IMR-90 (cell line): Measurements from ENCODE around the gene SLC39A11. TPM values are rescaled to one million over a fixed set of nuclear protein-coding genes. Genes with fewer than 3 reads are reported as not detected.

ENCODE experiments used
- ATAC-seq: fragments of 200-7000 bp; cut with Tn5 transposase; 2 replicates; pipeline ENCODE4 v1.9.1; 2020; ENCODE audit warnings: low read depth, mild to moderate bottlenecking, moderate library complexity
- BruUV-seq: library from RNA; stranded (reverse); fragments of 400-500 nt; replicated peaks from 2 replicates; lab custom pipeline; 2021; lab: Mats Ljungman, UMichigan
- CTCF ChIA-PET: fragments of 300-600 bp; formaldehyde crosslinking; extraction: SDS; loops from one replicate; lab custom pipeline; 2021; ENCODE audit warnings: antibody characterized with exemption; lab: Yijun Ruan, JAX
- POLR2A ChIA-PET: fragments of 300-600 bp; sonication (Branson Sonifier 250); formaldehyde crosslinking; loops from one replicate; lab custom pipeline; 2022; ENCODE audit warnings: antibody characterized with exemption; ENCODE audit not compliant: unreplicated experiment; lab: Charles Lee
- DNase-seq: peaks from one replicate; pipeline ENCODE4 v3.0.0; 2013
- H2AFZ ChIP-seq: replicated peaks from 2 replicates; pipeline ENCODE3; 2013; ENCODE audit warnings: low read length, mild to moderate bottlenecking; ENCODE audit not compliant: poor library complexity
- H2AK5ac ChIP-seq: 2 replicates; pipeline ENCODE4 v1.6.1; 2013; ENCODE audit warnings: low read depth, low read length, inconsistent platforms
- H2AK9ac ChIP-seq: replicated peaks from 2 replicates; pipeline ENCODE3; 2013; ENCODE audit warnings: mild to moderate bottlenecking, low read depth, low read length, moderate library complexity; ENCODE audit not compliant: poor library complexity
- H2BK120ac ChIP-seq: 2 replicates; pipeline ENCODE4 v1.6.1; 2013; ENCODE audit warnings: low read depth, low read length, inconsistent platforms
- H2BK15ac ChIP-seq: 3 replicates; pipeline ENCODE4 v1.6.1; 2013; ENCODE audit warnings: low read depth, low read length, inconsistent platforms
- H2BK20ac ChIP-seq: 2 replicates; pipeline ENCODE4 v1.6.1; 2013; ENCODE audit warnings: low read depth, mild to moderate bottlenecking, inconsistent platforms, low read length, moderate library complexity
- H2BK5ac ChIP-seq: 2 replicates; pipeline ENCODE4 v1.6.1; 2013; ENCODE audit warnings: mild to moderate bottlenecking, low read depth, low read length, inconsistent platforms; ENCODE audit not compliant: poor library complexity, severe bottlenecking
- H3K14ac ChIP-seq: replicated peaks from 2 replicates; pipeline ENCODE4 v1.6.1; 2013; ENCODE audit warnings: low read depth, low read length, inconsistent platforms
- H3K18ac ChIP-seq: 2 replicates; pipeline ENCODE4 v1.6.1; 2013; ENCODE audit warnings: low read depth, low read length, control low read depth
- H3K23ac ChIP-seq: 2 replicates; pipeline ENCODE4 v1.6.1; 2013; ENCODE audit warnings: low read depth, low read length, inconsistent platforms
- H3K27ac ChIP-seq: 2 replicates; pipeline ENCODE4 v1.5.1; 2013; ENCODE audit warnings: mild to moderate bottlenecking, control low read depth, low read length; ENCODE audit not compliant: insufficient read depth
- H3K27me3 ChIP-seq: 2 replicates; pipeline ENCODE4 v1.6.1; 2013; ENCODE audit warnings: low read length; ENCODE audit not compliant: control insufficient read depth, insufficient read depth
- H3K36me3 ChIP-seq: 2 replicates; pipeline ENCODE4 v1.6.1; 2013; ENCODE audit warnings: low read length, mixed read lengths; ENCODE audit not compliant: control insufficient read depth, insufficient read depth
- H3K4ac ChIP-seq: 2 replicates; pipeline ENCODE4 v1.6.1; 2013; ENCODE audit warnings: low read depth, low read length, inconsistent platforms
- H3K4me1 ChIP-seq: 2 replicates; pipeline ENCODE4 v1.6.1; 2013; ENCODE audit warnings: low read length, mixed read lengths; ENCODE audit not compliant: control insufficient read depth, insufficient read depth
- H3K4me2 ChIP-seq: 2 replicates; pipeline ENCODE4 v1.6.1; 2013; ENCODE audit warnings: low read depth, mild to moderate bottlenecking, control low read depth, low read length, moderate library complexity
- H3K4me3 ChIP-seq: 2 replicates; pipeline ENCODE4 v1.5.1; 2013; ENCODE audit warnings: low read depth, mild to moderate bottlenecking, control low read depth, low read length, moderate library complexity; ENCODE audit not compliant: insufficient read depth
- H3K56ac ChIP-seq: 2 replicates; pipeline ENCODE4 v1.6.1; 2013; ENCODE audit warnings: low read length, inconsistent platforms; ENCODE audit not compliant: insufficient read depth; ENCODE audit errors: extremely low read depth
- H3K79me1 ChIP-seq, 2 experiments: 2 replicates each; pipeline ENCODE4 v1.6.1; 2013; ENCODE audit warnings: low read length in 2 of 2, inconsistent platforms in 1 of 2, low read depth in 1 of 2
- H3K9ac ChIP-seq: 2 replicates; pipeline ENCODE4 v1.6.1; 2013; ENCODE audit warnings: low read depth, low read length, control low read depth
- H3K9me1 ChIP-seq: 2 replicates; pipeline ENCODE4 v1.6.1; 2013; ENCODE audit warnings: low read length, inconsistent platforms; ENCODE audit not compliant: insufficient read depth
- H3K9me3 ChIP-seq: 2 replicates; pipeline ENCODE4 v1.6.1; 2013; ENCODE audit warnings: low read length; ENCODE audit not compliant: control insufficient read depth, insufficient read depth
- H4K20me1 ChIP-seq: 2 replicates; pipeline ENCODE4 v1.6.1; 2013; ENCODE audit warnings: low read length, inconsistent platforms; ENCODE audit not compliant: insufficient read depth
- H4K5ac ChIP-seq: 2 replicates; pipeline ENCODE4 v1.6.1; 2013; ENCODE audit warnings: mild to moderate bottlenecking, low read depth, low read length, control low read depth
- H4K8ac ChIP-seq, 2 experiments: 2 replicates each; pipeline ENCODE4 v1.6.1; 2013; ENCODE audit warnings: low read depth in 2 of 2, low read length in 2 of 2, control low read depth in 1 of 2, inconsistent platforms in 1 of 2
- H4K91ac ChIP-seq: 2 replicates; pipeline ENCODE4 v1.6.1; 2013; ENCODE audit warnings: low read depth, low read length, inconsistent platforms; ENCODE audit not compliant: insufficient read depth
- CEBPB ChIP-seq: IDR thresholded peaks from 2 replicates; pipeline ENCODE4 v1.6.1; 2012; ENCODE audit warnings: low read depth, low read length, improper control_type of control experiment
- CTCF ChIP-seq: conservative IDR thresholded peaks from 2 replicates; pipeline ENCODE4 v1.5.1; 2012; ENCODE audit warnings: mild to moderate bottlenecking, low read depth, low read length, improper control_type of control experiment
- FOS ChIP-seq: fragments of 150-350 bp; IDR thresholded peaks from 2 replicates; pipeline ENCODE4 v1.6.1; 2016; ENCODE audit warnings: low read depth, low read length
- MXI1 ChIP-seq: IDR thresholded peaks from 2 replicates; pipeline ENCODE4 v1.6.1; 2012; ENCODE audit warnings: low read depth, mild to moderate bottlenecking, low read length, moderate library complexity, borderline replicate concordance
- POLR2A ChIP-seq: IDR thresholded peaks from 2 replicates; pipeline ENCODE4 v1.6.1; 2012; ENCODE audit warnings: mild to moderate bottlenecking, low read depth, low read length
- RAD21 ChIP-seq: IDR thresholded peaks from 2 replicates; pipeline ENCODE4 v1.6.1; 2012; ENCODE audit warnings: low read length, improper control_type of control experiment
- USF2 ChIP-seq: fragments of 150-350 bp; IDR thresholded peaks from 2 replicates; pipeline ENCODE4 v1.6.1; 2017; ENCODE audit warnings: mild to moderate bottlenecking, antibody characterized with exemption, low read length, low read depth
- WGBS, 2 experiments: methylation state at CpG; one replicate each; pipeline versions ENCODE4 v1.1.5 to v1.1.7; 2013; ENCODE audit warnings: missing lambda C conversion rate in 2 of 2; ENCODE audit not compliant: insufficient read length in 1 of 2; ENCODE audit errors: extremely low coverage in 2 of 2; 5-methylcytosine and 5-hydroxymethylcytosine counted together
- dilution Hi-C: fragments of 300-500 bp; cut with HindIII; formaldehyde crosslinking; loops from one replicate; pipeline ENCODE4 v1.14.3; 2018; ENCODE audit warnings: low sequenced_read_pairs; ENCODE audit not compliant: unreplicated experiment
- in situ Hi-C: fragments of 300-500 bp; cut with MboI; formaldehyde crosslinking; loops from 3 replicates; pipeline ENCODE4 v1.14.3; 2019; ENCODE audit warnings: low sequenced_read_pairs, inconsistent platforms, mixed read lengths
- intact Hi-C: fragments of 100-400 bp; cut with micrococcal nuclease; formaldehyde crosslinking; loops from 2 replicates; pipeline ENCODE4 v1.10.0; 2022
- polyA plus RNA-seq, 3 experiments: library from polyadenylated mRNA; depleted of rRNA; stranded (reverse); fragments of >200 nt; gene quantifications; 2 replicates each; pipeline ENCODE4 v1.2.3, GENCODE V29; 2012; ENCODE audit warnings: low replicate concordance in 1 of 3
- total RNA-seq: library from RNA; depleted of rRNA; stranded (reverse); fragments of >200 nt; gene quantifications from 2 replicates; pipeline ENCODE4 v1.2.3, GENCODE V29; 2012

SLC39A11 gene
- total and polyA plus RNA-seq, 2 of the 4 experiments (the other 2 are of a cell fraction): 8.8 to 14.3 TPM

GRCh38 chr17:72955391-72956140, 136.9 kb downstream of the SLC39A11 start (continued):
- TF ChIP-seq POLR2A: no peak

- POLR2A ChIA-PET: no interaction called here
- 100% methylated on average over 2 of the region's 8 CpGs; no CpG with 5 or more reads in 1 of the 2 experiments for WGBS, 2 experiments
- ATAC-seq: no peak
These were observed 137.9 kb downstream of the SLC39A11 start for GRCh38 chr17:72954579-72954978.

More at GRCh38 chr17:72954579-72954978, 137.9 kb downstream of the SLC39A11 start:
- Histone ChIP-seq H2AK9ac (no peak overlapping the region), H2BK15ac (no peak overlapping the region), H3K4ac (no peak overlapping the region), H2AK5ac (no peak overlapping the region), H3K9me3 (no peaks in the 10 kb centered on the region), H3K27me3 (no peaks in the 10 kb centered on the region), H2BK120ac (no peak overlapping the region), H3K27ac (no peak overlapping the region), H2BK20ac (no peak overlapping the region), H4K20me1 (no peaks in the 10 kb centered on the region), H2AFZ (no peak overlapping the region), H3K23ac (no peak overlapping the region), H3K4me2 (no peak overlapping the region), H3K56ac (no peak overlapping the region), H3K36me3 (no peaks in the 10 kb centered on the region), H3K9ac (no peak overlapping the region), H3K79me1 (peaks cover 0 to 5% of the 10 kb centered on the region in 2 experiments; a peak in 2 of 4 replicates), H3K18ac (no peak overlapping the region), H3K14ac (no peak overlapping the region), H4K8ac (no peak overlapping the region), H3K9me1 (peaks cover 3% of the 10 kb centered on the region; the same call in 1 of the 2 replicates), H3K4me3 (no peak overlapping the region), H4K91ac (no peak overlapping the region), H2BK5ac (no peak overlapping the region), H3K4me1 (no peaks in the 10 kb centered on the region), H4K5ac (no peak overlapping the region)
- in situ Hi-C loops: no loop called here
- intact Hi-C loops: loop anchor here (5.0 kb wide), 1 partner anchor 1283 kb away; no protein-coding TSS in a partner anchor
- TF ChIP-seq CEBPB (no peak), RAD21 (no peak), CTCF (no peak), USF2 (no peak), FOS (no peak), MXI1 (no peak), POLR2A (no peak)
- DNase-seq: no peak
- dilution Hi-C loops: no loop called here
- BruUV-seq: no TSS peak
- CTCF ChIA-PET: interaction anchor here (0.6 to 0.9 kb wide), 2 partner anchors 32 to 33 kb away, joined by 3 read pairs; no protein-coding TSS in a partner anchor
